Right cardiac atrium (tissue), 5 donors: ENCODE data around the gene CLDN2. TPM values are rescaled to one million over a fixed set of nuclear protein-coding genes. Genes with fewer than 3 reads are reported as not detected.
"Not testable (repeated sequence)": the region's sequence is repeated elsewhere in the genome, so short reads cannot be mapped to it uniquely, and the experiment has no call there.

ENCODE experiments used
- ATAC-seq, 2 donors: fragments of 200-7000 bp; cut with Tn5 transposase; one replicate each; pipeline versions ENCODE4 v1.8.0 to v1.9.1; 2020; ENCODE audit warnings: moderate library complexity in 2 of 2, mild to moderate bottlenecking in 1 of 2
- DNase-seq, 3 donors: peaks; one replicate each; pipeline ENCODE4 v3.0.0-alpha.2; 2020
- H3K27ac ChIP-seq: one replicate; pipeline ENCODE4 v1.5.1; 2013; ENCODE audit warnings: mild to moderate bottlenecking, low read length, control low read depth, moderate library complexity
- H3K27me3 ChIP-seq: one replicate; pipeline ENCODE4 v1.6.1; 2013; ENCODE audit not compliant: control insufficient read depth, insufficient read depth
- H3K4me1 ChIP-seq: one replicate; pipeline ENCODE4 v1.6.1; 2013; ENCODE audit warnings: low read length; ENCODE audit not compliant: control insufficient read depth, insufficient read depth
- H3K4me3 ChIP-seq: one replicate; pipeline ENCODE4 v1.5.1; 2013; ENCODE audit warnings: low read length, control low read depth
- H3K9me3 ChIP-seq: one replicate; pipeline ENCODE4 v1.6.1; 2013; ENCODE audit warnings: low read length; ENCODE audit not compliant: control insufficient read depth
- WGBS: extraction: QIAGEN DNeasy Blood & Tissue Kit; methylation state at CpG from one replicate; pipeline ENCODE4 v1.1.7; 2013; 5-methylcytosine and 5-hydroxymethylcytosine counted together
- intact Hi-C, 4 donors: fragments of 100-400 bp; cut with DNase I; formaldehyde crosslinking; loops; one replicate each; pipeline versions ENCODE4 v1.11.0 to v1.14.0; 2022 to 2023
- polyA plus RNA-seq: library from polyadenylated mRNA; stranded (reverse); fragments of 200-250 nt; gene quantifications from one replicate; pipeline ENCODE4 v1.2.3, GENCODE V29; 2013
- total RNA-seq, 4 donors: library from RNA; stranded (reverse); fragmentation: NEBNext Ultra II Directional; extraction: Animal tissue kit (Norgen Biotek cat#: 25700); gene quantifications; one replicate each; pipeline ENCODE4 v1.2.1, GENCODE V29; 2021
- donor health status: healthy with polysubstance abuse.
- donor health status: DM: no; HTN: yes; CAD: no.
- donor health status: DM: no; HTN: no; CAD: no.
- donor health status: DM: no; HTN: yes; CAD: no; lungs with severe emphysema.
- donor health status: DM: yes; HTN: yes; CAD: no.

CLDN2 gene
- total and polyA plus RNA-seq, 5 donors = 0.05 TPM; not detected in 4

DNA sequence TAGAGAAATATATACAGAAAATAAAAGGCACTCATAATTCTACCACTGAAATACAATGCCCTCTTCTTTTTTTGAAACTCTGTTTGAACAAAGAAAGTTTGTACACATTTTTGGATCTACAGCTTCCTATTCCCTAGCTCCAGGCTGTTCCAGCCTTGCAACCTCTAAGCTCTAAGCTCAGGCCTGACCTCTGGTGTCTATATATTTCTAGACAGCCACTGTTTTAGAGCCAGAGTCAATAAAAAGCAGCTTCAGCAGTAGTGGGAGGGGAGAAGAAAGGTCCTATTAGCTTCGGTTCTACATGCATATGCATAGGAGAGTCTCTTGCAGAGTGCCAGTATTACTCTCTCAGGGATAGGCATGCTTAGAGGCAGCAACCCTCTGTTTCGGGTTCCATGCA, 39.7 kb downstream of the CLDN2 start:
- no peaks in the 10 kb centered on the region for H3K4me1 ChIP-seq

DNA sequence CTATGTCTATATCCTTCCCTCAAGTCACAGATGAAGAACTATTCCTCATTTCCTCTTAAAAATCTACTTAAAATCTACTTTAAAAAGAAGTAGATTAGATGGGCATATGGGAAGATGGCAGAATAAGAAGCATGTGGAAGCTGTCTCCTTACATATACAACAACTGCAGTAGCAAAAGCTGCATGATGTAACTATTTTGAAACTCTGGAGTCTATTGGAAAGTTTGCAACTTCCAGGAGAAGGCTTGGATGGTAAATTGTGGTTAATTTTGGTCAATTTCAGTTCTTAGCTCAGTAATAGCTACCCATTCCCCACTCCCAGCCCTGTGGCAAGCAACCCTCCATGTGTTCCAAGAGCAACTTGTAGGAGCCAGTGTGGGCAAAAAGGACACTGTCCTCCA, 42.9 kb downstream of the CLDN2 start:
- Histone ChIP-seq H3K4me3 (no peak overlapping the region), H3K27me3 (no peaks in the 10 kb centered on the region), H3K9me3 (no peaks in the 10 kb centered on the region), H3K27ac (no peak overlapping the region), H3K4me1 (no peaks in the 10 kb centered on the region)
- DNase-seq = no peak
- intact Hi-C loops = no loop called here
- no peak for ATAC-seq

More for the DNA sequence above, 39.7 kb downstream of the CLDN2 start:
- Histone ChIP-seq H3K9me3 (no peaks in the 10 kb centered on the region), H3K27ac (no peak overlapping the region), H3K4me3 (no peak overlapping the region), H3K27me3 (no peaks in the 10 kb centered on the region)
- 69% methylated on average over 2 of the region's 2 CpGs for WGBS
- DNase-seq = no peak
- intact Hi-C loops = no loop called here
- ATAC-seq = no peak

DNA sequence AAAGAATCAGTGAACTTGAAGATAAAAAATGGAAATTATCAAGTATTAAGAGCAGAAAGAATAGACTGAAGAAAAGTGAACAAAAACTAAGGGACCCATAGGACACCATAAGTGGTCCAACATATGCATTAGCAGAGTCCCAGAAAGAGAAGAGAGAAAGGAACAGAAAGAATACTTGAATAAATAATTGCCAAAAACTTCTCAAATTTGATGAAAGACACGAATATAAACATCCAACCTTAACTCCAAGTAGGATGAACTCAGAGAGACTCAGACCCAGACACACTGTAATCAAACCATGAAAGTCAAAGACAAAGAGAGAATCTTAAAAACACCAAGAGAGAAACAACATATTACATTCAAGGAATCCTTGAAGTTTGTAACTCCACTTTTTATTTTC, 44.1 kb downstream of the CLDN2 start:
- H3K27me3 ChIP-seq = no peaks in the 10 kb centered on the region
- 89% methylated on average over 1 of the region's 1 CpG for WGBS
- no peak for ATAC-seq
- no peaks in the 10 kb centered on the region for H3K4me1 ChIP-seq
- intact Hi-C loops = no loop called here
- H3K27ac ChIP-seq = no peak overlapping the region
- no peak overlapping the region for H3K4me3 ChIP-seq
- H3K9me3 ChIP-seq = no peaks in the 10 kb centered on the region
- DNase-seq = no peak

DNA sequence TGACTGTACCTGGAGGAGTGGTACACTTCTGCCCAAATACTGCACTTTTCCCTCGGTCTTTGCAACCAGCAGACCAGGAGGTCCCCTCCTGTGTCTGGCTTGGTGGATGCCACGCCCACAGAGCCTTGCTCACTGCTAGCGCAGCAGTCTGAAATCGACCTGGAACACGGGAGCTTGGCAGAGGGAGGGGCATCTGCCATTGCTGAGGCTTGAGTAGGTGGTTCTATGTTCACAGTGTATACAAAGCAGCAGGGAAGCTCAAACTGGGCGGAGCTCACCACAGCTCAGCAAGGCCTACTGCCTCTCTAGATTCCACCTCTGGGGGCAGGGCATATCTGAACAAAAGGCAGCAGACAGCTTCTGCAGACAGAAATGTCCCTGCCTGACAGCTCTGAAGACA, 46.3 kb downstream of the CLDN2 start:
- intact Hi-C loops, H3K27ac ChIP-seq, DNase-seq, H3K27me3 ChIP-seq, ATAC-seq, H3K4me1 ChIP-seq, H3K9me3 ChIP-seq, H3K4me3 ChIP-seq: not testable (repeated sequence)
- 85% methylated on average over 6 of the region's 6 CpGs for WGBS

DNA sequence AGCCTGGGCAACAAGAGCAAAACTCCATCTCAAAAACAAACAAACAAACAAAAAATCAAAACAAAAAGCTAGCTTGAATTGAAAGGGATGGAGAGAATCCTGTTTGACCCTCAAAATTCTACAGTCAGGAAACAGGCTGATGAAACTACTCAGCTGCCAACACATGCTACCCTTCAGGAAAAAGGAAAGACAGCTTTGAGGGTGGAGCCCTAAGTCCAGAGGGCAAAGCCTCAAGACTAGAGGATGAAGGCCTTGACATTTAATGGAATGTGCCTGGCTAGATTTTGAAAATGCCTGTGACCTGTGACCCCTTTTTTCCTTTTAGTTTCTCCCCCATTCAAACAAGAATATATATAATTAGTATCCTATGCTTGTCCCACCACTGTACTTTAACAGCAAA, 52.7 kb downstream of the CLDN2 start:
- no peak overlapping the region for H3K27ac ChIP-seq
- intact Hi-C loops = no loop called here
- H3K9me3 ChIP-seq = no peaks in the 10 kb centered on the region
- H3K27me3 ChIP-seq = no peaks in the 10 kb centered on the region
- H3K4me3 ChIP-seq = no peak overlapping the region
- no peak for DNase-seq
- no peak for ATAC-seq
- H3K4me1 ChIP-seq = no peaks in the 10 kb centered on the region

DNA sequence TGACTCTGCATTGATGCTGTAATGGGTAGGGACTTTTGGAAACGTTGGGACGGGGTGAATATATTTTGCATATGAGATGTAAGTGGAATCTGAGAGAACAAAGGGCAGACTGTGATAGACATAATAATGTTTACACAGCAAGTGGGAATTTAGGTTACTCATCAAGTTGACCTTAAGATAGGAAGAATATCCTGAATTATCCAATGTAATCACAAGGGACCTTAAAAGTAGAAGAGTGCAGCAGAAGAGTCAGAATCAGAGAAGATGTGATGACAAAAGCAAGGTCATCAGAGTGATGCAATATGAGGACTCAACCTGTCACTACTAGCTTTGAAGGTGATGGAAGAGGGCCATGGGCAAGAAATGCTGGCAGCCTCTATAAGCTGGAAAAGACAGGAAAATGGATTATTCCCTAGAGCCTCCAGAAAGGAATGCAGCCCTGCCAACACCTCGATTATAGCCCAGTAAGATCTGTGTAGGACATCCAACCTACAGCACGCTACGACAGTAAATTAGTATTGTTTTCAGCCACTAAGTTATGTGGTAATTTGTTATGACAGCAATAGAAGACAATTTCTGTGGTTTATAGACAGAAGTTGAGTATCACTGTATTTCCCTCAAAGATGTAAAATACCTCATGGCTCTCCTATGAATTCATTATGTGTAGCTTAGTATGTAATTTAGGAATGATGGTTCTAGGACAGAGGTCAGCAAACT, 53.4 kb downstream of the CLDN2 start:
- intact Hi-C loops = no loop called here
- DNase-seq (no peak), ATAC-seq (no peak)
- Histone ChIP-seq H3K9me3 (no peaks in the 10 kb centered on the region), H3K27me3 (no peaks in the 10 kb centered on the region), H3K4me3 (no peak overlapping the region), H3K4me1 (no peaks in the 10 kb centered on the region), H3K27ac (no peak overlapping the region)
- 70% methylated on average over 5 of the region's 5 CpGs for WGBS

DNA sequence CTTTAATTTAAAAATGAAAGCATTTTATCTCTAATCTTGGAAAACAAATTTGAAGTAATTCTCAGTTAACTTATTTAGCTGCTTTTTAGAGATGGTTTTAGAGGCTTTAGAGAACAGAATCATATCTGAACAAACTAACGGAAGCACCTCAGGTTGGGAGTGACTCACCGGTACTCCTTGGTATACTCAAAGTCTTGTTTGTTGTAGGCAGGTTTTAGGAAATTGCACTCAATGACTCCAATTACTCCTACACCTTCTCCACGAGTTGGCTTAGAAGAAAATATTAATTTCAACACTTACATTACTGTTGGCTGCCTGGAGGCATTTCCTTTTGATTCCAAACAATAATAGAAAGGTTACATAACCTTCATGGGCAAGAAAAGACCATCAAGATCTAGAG, 56.2 kb downstream of the CLDN2 start:
- Histone ChIP-seq H3K9me3 (no peaks in the 10 kb centered on the region), H3K4me3 (no peak overlapping the region), H3K27me3 (no peaks in the 10 kb centered on the region), H3K4me1 (no peaks in the 10 kb centered on the region), H3K27ac (no peak overlapping the region)
- no peak for ATAC-seq
- 80% methylated on average over 3 of the region's 3 CpGs for WGBS
- intact Hi-C loops = no loop called here
- no peak for DNase-seq

Other genes with a start within 250 kb of the CLDN2 start
- gene RNF128, start 193.7 kb upstream of the CLDN2 start, total RNA-seq = 1 to 10 TPM in 3 of 4 donors, under 1 TPM in 1; 0.25 to 2.1 (median 1.2) TPM
- 0.66 TPM for gene RNF128, start 193.7 kb upstream of the CLDN2 start, polyA plus RNA-seq
- gene TBC1D8B, start 117.7 kb upstream of the CLDN2 start, total RNA-seq = 1 to 10 TPM; 4.1 to 6.8 (median 6.0) TPM
- gene TBC1D8B, start 117.7 kb upstream of the CLDN2 start, polyA plus RNA-seq = 1.9 TPM
- not detected for gene RIPPLY1, start 17.1 kb upstream of the CLDN2 start, total RNA-seq
- gene RIPPLY1, start 17.1 kb upstream of the CLDN2 start, polyA plus RNA-seq = not detected
- 1 to 10 TPM; 3.7 to 6.6 (median 4.3) TPM for gene MORC4, start 79.8 kb downstream of the CLDN2 start, total RNA-seq
- gene MORC4, start 79.8 kb downstream of the CLDN2 start, polyA plus RNA-seq = 2.1 TPM
- 10 to 100 TPM; 10.7 to 15.7 (median 14.3) TPM for gene RBM41, start 198.4 kb downstream of the CLDN2 start, total RNA-seq
- 4.9 TPM for gene RBM41, start 198.4 kb downstream of the CLDN2 start, polyA plus RNA-seq